ENCODE data around the gene SPAG16. TPM values are rescaled to one million over a fixed set of nuclear protein-coding genes. Genes with fewer than 3 reads are reported as not detected.

SPAG16 gene
- total and polyA plus RNA-seq, 8 donors, result 11.1 to 47.4 (median 42.3) TPM

GRCh38 chr2:214382229-214382628, 1098.0 kb downstream of the SPAG16 start:
- H3K36me3 ChIP-seq, result no peaks in the 10 kb centered on the region
- H3K4me1 ChIP-seq, result no peaks in the 10 kb centered on the region
- TF ChIP-seq, protein P1, sequence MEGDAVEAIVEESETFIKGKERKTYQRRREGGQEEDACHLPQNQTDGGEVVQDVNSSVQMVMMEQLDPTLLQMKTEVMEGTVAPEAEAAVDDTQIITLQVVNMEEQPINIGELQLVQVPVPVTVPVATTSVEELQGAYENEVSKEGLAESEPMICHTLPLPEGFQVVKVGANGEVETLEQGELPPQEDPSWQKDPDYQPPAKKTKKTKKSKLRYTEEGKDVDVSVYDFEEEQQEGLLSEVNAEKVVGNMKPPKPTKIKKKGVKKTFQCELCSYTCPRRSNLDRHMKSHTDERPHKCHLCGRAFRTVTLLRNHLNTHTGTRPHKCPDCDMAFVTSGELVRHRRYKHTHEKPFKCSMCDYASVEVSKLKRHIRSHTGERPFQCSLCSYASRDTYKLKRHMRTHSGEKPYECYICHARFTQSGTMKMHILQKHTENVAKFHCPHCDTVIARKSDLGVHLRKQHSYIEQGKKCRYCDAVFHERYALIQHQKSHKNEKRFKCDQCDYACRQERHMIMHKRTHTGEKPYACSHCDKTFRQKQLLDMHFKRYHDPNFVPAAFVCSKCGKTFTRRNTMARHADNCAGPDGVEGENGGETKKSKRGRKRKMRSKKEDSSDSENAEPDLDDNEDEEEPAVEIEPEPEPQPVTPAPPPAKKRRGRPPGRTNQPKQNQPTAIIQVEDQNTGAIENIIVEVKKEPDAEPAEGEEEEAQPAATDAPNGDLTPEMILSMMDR (IDR thresholded peaks at IDR 0.05), result no peak
- intact Hi-C loops (cut with DNase I), result no loop called here
- no peak for DNase-seq
- no peak for ATAC-seq
- H3K9me3 ChIP-seq, result peaks cover 0 to 2% of the 10 kb centered on the region in 2 donors
- no peaks in the 10 kb centered on the region for H3K27me3 ChIP-seq
- H3K4me3 ChIP-seq, result no peak overlapping the region
- H3K27ac ChIP-seq, result no peak overlapping the region

- Histone ChIP-seq H3K36me3 (no peaks in the 10 kb centered on the region), H3K4me3 (no peak overlapping the region), H3K27me3 (no peaks in the 10 kb centered on the region), H3K4me1 (no peaks in the 10 kb centered on the region), H3K27ac (no peak overlapping the region), H3K9me3 (peaks cover 0 to 6% of the 10 kb centered on the region in 2 donors)
- TF ChIP-seq, protein P1 (IDR thresholded peaks at IDR 0.05), result no peak
- intact Hi-C loops (cut with DNase I), result no loop called here
- ATAC-seq, result no peak
- no peak for DNase-seq
Measured at GRCh38 chr2:214386720-214387119, 1102.5 kb downstream of the SPAG16 start.

DNA sequence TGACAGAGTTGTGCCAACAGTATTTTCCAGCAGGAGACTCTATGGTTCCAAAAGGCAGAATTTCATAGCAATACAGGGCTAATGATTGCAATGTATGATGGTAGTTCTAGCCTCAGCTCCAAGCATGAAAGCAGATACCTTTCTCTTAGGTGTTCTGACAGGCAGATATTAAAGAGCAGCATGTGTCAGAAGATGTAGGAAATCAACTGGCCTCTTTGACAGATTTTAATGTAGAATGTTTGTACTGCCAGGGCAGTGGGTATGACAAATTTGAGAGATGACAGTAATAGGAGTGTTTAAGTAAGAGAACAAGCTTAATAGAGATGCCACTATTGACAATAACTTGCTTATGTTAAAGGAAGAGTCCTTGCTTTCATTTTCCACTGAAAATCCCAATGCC, 1105.1 kb downstream of the SPAG16 start:
- DNase-seq, result no peak
- ATAC-seq, result no peak
- no peak overlapping the region for H3K27ac ChIP-seq
- intact Hi-C loops (cut with DNase I), result no loop called here
- no peaks in the 10 kb centered on the region for H3K27me3 ChIP-seq
- no peaks in the 10 kb centered on the region for H3K36me3 ChIP-seq
- no peak overlapping the region for H3K4me3 ChIP-seq
- H3K9me3 ChIP-seq, result peaks cover 0 to 6% of the 10 kb centered on the region in 2 donors
- H3K4me1 ChIP-seq, result no peaks in the 10 kb centered on the region
- TF ChIP-seq, protein P1 (IDR thresholded peaks at IDR 0.05), result no peak

GRCh38 chr2:214393796-214394195, 1109.5 kb downstream of the SPAG16 start:
- Histone ChIP-seq H3K27me3 (no peaks in the 10 kb centered on the region), H3K9me3 (peaks cover 0 to 2% of the 10 kb centered on the region in 2 donors), H3K36me3 (no peaks in the 10 kb centered on the region), H3K27ac (no peak overlapping the region), H3K4me3 (no peak overlapping the region), H3K4me1 (no peaks in the 10 kb centered on the region)
- intact Hi-C loops (cut with DNase I), result no loop called here
- TF ChIP-seq, protein P1 (IDR thresholded peaks at IDR 0.05), result no peak
- ATAC-seq, result no peak
- DNase-seq, result no peak

DNA sequence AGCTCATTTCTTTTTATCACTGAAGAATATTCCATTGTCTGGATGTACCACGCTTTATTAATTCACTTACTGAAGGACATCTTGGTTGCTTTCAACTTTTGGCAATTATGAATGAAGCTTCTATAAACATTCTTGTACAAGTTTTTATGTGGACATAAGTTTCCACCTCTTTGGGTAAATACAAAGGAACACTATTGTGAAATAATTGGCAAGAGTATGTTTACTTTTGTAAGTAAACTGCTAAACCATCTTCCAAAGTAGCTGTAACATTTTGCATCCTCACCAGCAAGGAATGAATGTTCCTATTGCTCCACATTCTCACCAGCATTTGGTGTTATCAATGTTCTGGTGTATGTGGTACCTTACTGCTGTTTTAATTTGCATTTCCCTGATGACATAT, 1110.8 kb downstream of the SPAG16 start:
- no peak overlapping the region for H3K27ac ChIP-seq
- ATAC-seq (no peak), DNase-seq (no peak)
- H3K9me3 ChIP-seq, result peaks cover 0 to 2% of the 10 kb centered on the region in 2 donors
- H3K27me3 ChIP-seq, result no peaks in the 10 kb centered on the region
- H3K36me3 ChIP-seq, result no peaks in the 10 kb centered on the region
- intact Hi-C loops (cut with DNase I), result no loop called here
- no peak overlapping the region for H3K4me3 ChIP-seq
- TF ChIP-seq, protein P1 (IDR thresholded peaks at IDR 0.05), result no peak
- no peaks in the 10 kb centered on the region for H3K4me1 ChIP-seq
